GM12878 (cell line): ENCODE data around the gene TIAM1. TPM values are rescaled to one million over a fixed set of nuclear protein-coding genes. Genes with fewer than 3 reads are reported as not detected.

Experiments
- ATAC-seq: fragments of 200-7000 bp; cut with Tn5 transposase; 3 replicates; pipeline ENCODE4 v1.9.1; 2020; ENCODE audit warnings: mild to moderate bottlenecking, moderate library complexity
- BruUV-seq: library from RNA; stranded (reverse); fragments of 400-500 nt; replicated peaks from 2 replicates; lab custom pipeline; 2021; lab: Mats Ljungman, UMichigan
- CTCF ChIA-PET: fragments of 300-600 bp; sonication (Branson Sonifier 250); formaldehyde crosslinking; extraction: SDS; loops from one replicate; lab custom pipeline; 2021; ENCODE audit warnings: inconsistent platforms; lab: Yijun Ruan, JAX
- POLR2A ChIA-PET: fragments of 350-600 bp; formaldehyde crosslinking; extraction: SDS; loops from one replicate; lab custom pipeline; 2021; ENCODE audit warnings: inconsistent platforms; lab: Charles Lee
- RAD21 ChIA-PET: fragments of 300-600 bp; sonication (Branson Sonifier 250); formaldehyde crosslinking; loops from one replicate; lab custom pipeline; 2023; ENCODE audit warnings: antibody characterized with exemption; ENCODE audit not compliant: unreplicated experiment; lab: Charles Lee
- SMC1A ChIA-PET: fragments of 300-600 bp; sonication (Branson Sonifier 250); formaldehyde crosslinking; loops from one replicate; lab custom pipeline; 2023; ENCODE audit not compliant: unreplicated experiment, uncharacterized antibody; lab: Charles Lee
- DNase-seq: peaks from one replicate; pipeline ENCODE4 v3.0.0-alpha.2; 2011; ENCODE audit warnings: low read depth, low spot score
- FAIRE-seq: peaks from 3 replicates; lab custom pipeline; 2011; peaks lifted over from hg19 to GRCh38; lab: Jason Lieb, UNC
- H2AFZ ChIP-seq: 2 replicates; pipeline ENCODE4 v1.6.0; 2011; ENCODE audit warnings: low read depth, low read length, control low read depth; ENCODE audit not compliant: control insufficient read depth
- H3K27ac ChIP-seq: 2 replicates; pipeline ENCODE4 v1.5.1; 2011; ENCODE audit warnings: control low read depth; ENCODE audit not compliant: control insufficient read depth, insufficient read depth
- H3K27me3 ChIP-seq, 2 experiments: replicated peaks in 1 of 2; 2 replicates each; pipeline versions ENCODE4 v1.6.0 to v1.6.1; 2011; ENCODE audit warnings: low read length in 1 of 2; ENCODE audit not compliant: control insufficient read depth in 2 of 2, insufficient read depth in 2 of 2
- H3K36me3 ChIP-seq, 2 experiments: 2 replicates each; pipeline ENCODE4 v1.5.1; 2011; ENCODE audit warnings: low read length in 1 of 2; ENCODE audit not compliant: control insufficient read depth in 2 of 2, insufficient read depth in 2 of 2
- H3K4me1 ChIP-seq: 2 replicates; pipeline ENCODE4 v1.6.1; 2011; ENCODE audit warnings: mild to moderate bottlenecking, low read length, moderate library complexity, mixed read lengths; ENCODE audit not compliant: control insufficient read depth, insufficient read depth
- H3K4me2 ChIP-seq: 2 replicates; pipeline ENCODE4 v1.6.0; 2011; ENCODE audit warnings: control low read depth; ENCODE audit not compliant: control insufficient read depth, insufficient read depth
- H3K4me3 ChIP-seq: fragments of 200-600 bp; sonication (generic); 2 replicates; pipeline ENCODE4 v1.5.1; 2016
- H3K79me2 ChIP-seq: 2 replicates; pipeline ENCODE4 v1.6.0; 2011; ENCODE audit warnings: low read length; ENCODE audit not compliant: control insufficient read depth, insufficient read depth
- H3K9ac ChIP-seq: 2 replicates; pipeline ENCODE4 v1.8.0; 2011; ENCODE audit warnings: low read length, control low read depth, mixed read lengths; ENCODE audit not compliant: control insufficient read depth, insufficient read depth
- H3K9me3 ChIP-seq: replicated peaks from 3 replicates; pipeline ENCODE4 v1.5.1; 2011; ENCODE audit warnings: mild to moderate bottlenecking, low read length; ENCODE audit not compliant: control insufficient read depth, insufficient read depth
- H4K20me1 ChIP-seq: 2 replicates; pipeline ENCODE4 v1.6.0; 2011; ENCODE audit not compliant: control insufficient read depth, insufficient read depth
- CREB1 ChIP-seq: IDR thresholded peaks from 2 replicates; pipeline ENCODE4 v1.6.1; 2012; ENCODE audit warnings: low read depth, mild to moderate bottlenecking, inconsistent platforms
- HDAC2 ChIP-seq: fragments of 200-600 bp; sonication (generic); IDR thresholded peaks from 2 replicates; pipeline ENCODE4 v1.6.1; 2017
- HDGF ChIP-seq: fragments of 450-650 bp; IDR thresholded peaks from 2 replicates; pipeline ENCODE4 v1.6.1; 2016; ENCODE audit warnings: antibody characterized with exemption
- MTA3 ChIP-seq: IDR thresholded peaks from 2 replicates; pipeline ENCODE4 v1.6.1; 2012; ENCODE audit warnings: low read length, inconsistent platforms, borderline replicate concordance
- NFIC ChIP-seq: IDR thresholded peaks from 2 replicates; pipeline ENCODE4 v1.6.1; 2012; ENCODE audit warnings: low read depth, mild to moderate bottlenecking, inconsistent platforms, low read length, moderate library complexity
- NFYA ChIP-seq: IDR thresholded peaks from 2 replicates; pipeline ENCODE4 v1.6.1; 2011; ENCODE audit warnings: low read depth, mild to moderate bottlenecking, low read length, improper control_type of control experiment, borderline replicate concordance
- NKRF ChIP-seq: fragments of 450-650 bp; conservative IDR thresholded peaks from 2 replicates; pipeline ENCODE4 v1.6.1; 2017; ENCODE audit warnings: mild to moderate bottlenecking, moderate library complexity
- POU2F2 ChIP-seq: IDR thresholded peaks from 3 replicates; pipeline ENCODE4 v1.6.1; 2011; ENCODE audit warnings: low read depth, mild to moderate bottlenecking, low read length, borderline replicate concordance
- STAT3 ChIP-seq: IDR thresholded peaks from 2 replicates; pipeline ENCODE4 v1.6.1; 2011; ENCODE audit warnings: low read depth, low read length, improper control_type of control experiment
- SUPT20H ChIP-seq: IDR thresholded peaks from 2 replicates; pipeline ENCODE4 v1.6.1; 2011; ENCODE audit warnings: low read depth, mild to moderate bottlenecking, low read length, moderate library complexity, borderline replicate concordance; ENCODE audit not compliant: control insufficient read depth
- WGBS: methylation state at CpG from one replicate; pipeline ENCODE4 v1.1.6; 2016; ENCODE audit warnings: low lambda C conversion rate; ENCODE audit not compliant: insufficient replicate concordance, insufficient coverage; ENCODE audit errors: missing lambda C conversion rate; 5-methylcytosine and 5-hydroxymethylcytosine counted together
- in situ Hi-C: fragments of 300-500 bp; cut with MboI; formaldehyde crosslinking; loops from 9 replicates; pipeline ENCODE4 v1.14.3; 2018; ENCODE audit warnings: mixed read lengths
- intact Hi-C: fragments of 100-400 bp; cut with micrococcal nuclease; formaldehyde crosslinking; loops from one replicate; pipeline ENCODE4 v1.14.2; 2022; ENCODE audit not compliant: unreplicated experiment
- polyA plus RNA-seq, 11 experiments: library from polyadenylated mRNA; depleted of rRNA in 4 of 11; unstranded in 6 of 11; stranded (reverse) in 5 of 11; fragments of >200 nt; fragmentation: Nextera tagmentation in 4 of 11; fragmentation: Illumina TruSeq in 1 of 11; extraction: Ambion mirVana in 4 of 11; extraction: Trizol in 1 of 11; gene quantifications; 1 replicate in 1 of 11; 2 replicates in 10 of 11; pipeline versions ENCODE4 v1.2.1 to v1.2.3, GENCODE V29; 2011 to 2016; ENCODE audit warnings: inconsistent platforms in 2 of 11, missing spikeins in 2 of 11, low read depth in 1 of 11
- total RNA-seq, 4 experiments: library from RNA; depleted of rRNA in 3 of 4; stranded (reverse); fragments of >200 nt in 3 of 4; fragmentation: Illumina TruSeq in 1 of 4; extraction: Trizol in 1 of 4; gene quantifications; 2 replicates each; pipeline versions ENCODE4 v1.2.1 to v1.2.3, GENCODE V29; 2013 to 2021
- TF ChIP-seq, protein P1 (sequence below): fragments of 450-650 bp; IDR thresholded peaks from 2 replicates; pipeline ENCODE4 v1.6.1; 2016; ENCODE audit warnings: mild to moderate bottlenecking, moderate library complexity, borderline replicate concordance
- TF ChIP-seq, protein P2 (sequence below): IDR thresholded peaks from 2 replicates; pipeline ENCODE4 v1.6.1; 2012; ENCODE audit warnings: low read depth, low read length, improper control_type of control experiment

TIAM1 gene
- total and polyA plus RNA-seq, 10 of the 15 experiments (the other 5 are each of a cell fraction or from before 2014, with no cell fraction given): 0.31 to 35.9 (median 0.78) TPM

GRCh38 chr21:31181082-31181750 lies 162.8 kb downstream of the TIAM1 start (continued):
- TF ChIP-seq HDAC2 (no peak), HDGF (no peak), NKRF (no peak), STAT3 (no peak)

- Histone ChIP-seq H3K27me3 (no peaks in the 10 kb centered on the region), H3K4me3 (no peak overlapping the region), H3K9ac (no peak overlapping the region), H2AFZ (no peak overlapping the region), H3K36me3 (no peaks in the 10 kb centered on the region), H3K4me2 (no peak overlapping the region), H3K4me1 (no peaks in the 10 kb centered on the region), H3K27ac (no peak overlapping the region), H3K9me3 (no peaks in the 10 kb centered on the region), H3K79me2 (no peaks in the 10 kb centered on the region), H4K20me1 (no peaks in the 10 kb centered on the region)
- 11% methylated on average over 5 of the region's 5 CpGs for WGBS
- in situ Hi-C loops (loop anchor here (5.0 kb wide), 1 partner anchor 83 kb away; no protein-coding TSS in a partner anchor), intact Hi-C loops (loop anchor here (1.0 to 2.0 kb wide), 3 partner anchors 48 to 82 kb away; no protein-coding TSS in a partner anchor)
- no peak for DNase-seq
- BruUV-seq: TSS peak; percentile 42
- peak; percentile 65 for ATAC-seq
- FAIRE-seq: no peak
- ChIA-PET RAD21 (interaction anchor here (0.7 to 2.0 kb wide), 7 partner anchors 15 to 425 kb away, joined by 3 to 8 read pairs (median 4); no protein-coding TSS in a partner anchor), CTCF (interaction anchor here (0.6 to 5.6 kb wide), 22 partner anchors 9 to 1645 kb away, joined by 3 to 76 read pairs (median 4); no protein-coding TSS in a partner anchor), SMC1A (interaction anchor here (1.0 to 3.8 kb wide), 11 partner anchors 15 to 423 kb away, joined by 3 to 40 read pairs (median 6); no protein-coding TSS in a partner anchor), POLR2A (interaction anchor here (0.7 kb wide), 1 partner anchor 147 kb away, joined by 4 read pairs; no protein-coding TSS in a partner anchor)
- TF ChIP-seq CREB1 (no peak), NFYA (no peak), NFIC (no peak), POU2F2 (no peak), MTA3 (no peak), SUPT20H (no peak)
- TF ChIP-seq, protein P1, sequence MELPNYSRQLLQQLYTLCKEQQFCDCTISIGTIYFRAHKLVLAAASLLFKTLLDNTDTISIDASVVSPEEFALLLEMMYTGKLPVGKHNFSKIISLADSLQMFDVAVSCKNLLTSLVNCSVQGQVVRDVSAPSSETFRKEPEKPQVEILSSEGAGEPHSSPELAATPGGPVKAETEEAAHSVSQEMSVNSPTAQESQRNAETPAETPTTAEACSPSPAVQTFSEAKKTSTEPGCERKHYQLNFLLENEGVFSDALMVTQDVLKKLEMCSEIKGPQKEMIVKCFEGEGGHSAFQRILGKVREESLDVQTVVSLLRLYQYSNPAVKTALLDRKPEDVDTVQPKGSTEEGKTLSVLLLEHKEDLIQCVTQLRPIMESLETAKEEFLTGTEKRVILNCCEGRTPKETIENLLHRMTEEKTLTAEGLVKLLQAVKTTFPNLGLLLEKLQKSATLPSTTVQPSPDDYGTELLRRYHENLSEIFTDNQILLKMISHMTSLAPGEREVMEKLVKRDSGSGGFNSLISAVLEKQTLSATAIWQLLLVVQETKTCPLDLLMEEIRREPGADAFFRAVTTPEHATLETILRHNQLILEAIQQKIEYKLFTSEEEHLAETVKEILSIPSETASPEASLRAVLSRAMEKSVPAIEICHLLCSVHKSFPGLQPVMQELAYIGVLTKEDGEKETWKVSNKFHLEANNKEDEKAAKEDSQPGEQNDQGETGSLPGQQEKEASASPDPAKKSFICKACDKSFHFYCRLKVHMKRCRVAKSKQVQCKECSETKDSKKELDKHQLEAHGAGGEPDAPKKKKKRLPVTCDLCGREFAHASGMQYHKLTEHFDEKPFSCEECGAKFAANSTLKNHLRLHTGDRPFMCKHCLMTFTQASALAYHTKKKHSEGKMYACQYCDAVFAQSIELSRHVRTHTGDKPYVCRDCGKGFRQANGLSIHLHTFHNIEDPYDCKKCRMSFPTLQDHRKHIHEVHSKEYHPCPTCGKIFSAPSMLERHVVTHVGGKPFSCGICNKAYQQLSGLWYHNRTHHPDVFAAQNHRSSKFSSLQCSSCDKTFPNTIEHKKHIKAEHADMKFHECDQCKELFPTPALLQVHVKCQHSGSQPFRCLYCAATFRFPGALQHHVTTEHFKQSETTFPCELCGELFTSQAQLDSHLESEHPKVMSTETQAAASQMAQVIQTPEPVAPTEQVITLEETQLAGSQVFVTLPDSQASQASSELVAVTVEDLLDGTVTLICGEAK: peak; percentile 68
- TF ChIP-seq, protein P2, sequence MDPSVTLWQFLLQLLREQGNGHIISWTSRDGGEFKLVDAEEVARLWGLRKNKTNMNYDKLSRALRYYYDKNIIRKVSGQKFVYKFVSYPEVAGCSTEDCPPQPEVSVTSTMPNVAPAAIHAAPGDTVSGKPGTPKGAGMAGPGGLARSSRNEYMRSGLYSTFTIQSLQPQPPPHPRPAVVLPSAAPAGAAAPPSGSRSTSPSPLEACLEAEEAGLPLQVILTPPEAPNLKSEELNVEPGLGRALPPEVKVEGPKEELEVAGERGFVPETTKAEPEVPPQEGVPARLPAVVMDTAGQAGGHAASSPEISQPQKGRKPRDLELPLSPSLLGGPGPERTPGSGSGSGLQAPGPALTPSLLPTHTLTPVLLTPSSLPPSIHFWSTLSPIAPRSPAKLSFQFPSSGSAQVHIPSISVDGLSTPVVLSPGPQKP: no peak
These were observed 163.6 kb downstream of the TIAM1 start for GRCh38 chr21:31180256-31181081.
